ENCODE data around the gene TBC1D4.
"Not testable (repeated sequence)": the region's sequence is repeated elsewhere in the genome, so short reads cannot be mapped to it uniquely, and the experiment has no call there.

The TBC1D4 gene

DNA sequence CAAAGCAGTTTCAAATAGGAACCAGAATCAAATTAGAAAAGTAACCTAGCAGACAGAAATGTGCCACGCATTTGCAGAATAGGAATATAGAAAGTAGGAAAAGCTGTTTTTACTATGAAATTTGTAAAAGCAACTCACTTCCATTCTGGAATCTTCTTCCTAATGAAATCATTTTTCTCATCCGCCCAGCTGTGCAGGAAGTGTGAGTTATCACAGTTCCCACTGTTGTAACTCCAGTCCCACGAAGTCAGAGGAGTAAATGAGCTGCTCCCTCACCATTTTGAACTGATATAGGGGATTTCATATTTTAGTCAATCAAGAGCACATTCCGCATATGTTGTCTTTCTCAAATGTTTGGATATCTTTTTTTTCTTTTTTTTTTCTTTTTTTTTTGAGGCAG lies 230.8 kb downstream of the TBC1D4 start:
- Histone ChIP-seq H3K4me1 (ENCODE audit: control insufficient read depth, insufficient read depth, low read length) (no peaks in the 10 kb centered on the region), H3K27me3 (ENCODE audit: control insufficient read depth, insufficient read depth, low read length) (no peaks in the 10 kb centered on the region), H3K36me3 (ENCODE audit: control insufficient read depth, insufficient read depth, low read length) (no peaks in the 10 kb centered on the region; the same call in 1 of the 2 replicates), H3K9me3 (ENCODE audit: control insufficient read depth, insufficient read depth, low read length) (no peaks in the 10 kb centered on the region; the same call in 1 of the 2 replicates), H3K4me3 (ENCODE audit: low read length) (no peak overlapping the region), H3K27ac (ENCODE audit: low read length) (no peak overlapping the region)
- WGBS (ENCODE audit: insufficient coverage, insufficient read length): no CpG with 5 or more reads among the region's 4 CpGs
- no peak for DNase-seq (ENCODE audit: low read depth, low spot score)

- no CpG with 5 or more reads among the region's 7 CpGs for WGBS (ENCODE audit: insufficient coverage, insufficient read length)
- no peaks in the 10 kb centered on the region; the same call in 1 of the 2 replicates for H3K9me3 ChIP-seq (ENCODE audit: control insufficient read depth, insufficient read depth, low read length)
- no peak for DNase-seq (ENCODE audit: low read depth, low spot score)
These were observed 231.3 kb downstream of the TBC1D4 start for GRCh38 chr13:75250526-75251178.

GRCh38 chr13:75245578-75245977 lies 236.4 kb downstream of the TBC1D4 start:
- not testable (repeated sequence) for H3K4me1 ChIP-seq (ENCODE audit: control insufficient read depth, insufficient read depth, low read length); DNase-seq (ENCODE audit: low read depth, low spot score); H3K27me3 ChIP-seq (ENCODE audit: control insufficient read depth, insufficient read depth, low read length); H3K36me3 ChIP-seq (ENCODE audit: control insufficient read depth, insufficient read depth, low read length); H3K27ac ChIP-seq (ENCODE audit: low read length); H3K9me3 ChIP-seq (ENCODE audit: control insufficient read depth, insufficient read depth, low read length); H3K4me3 ChIP-seq (ENCODE audit: low read length)
- WGBS (ENCODE audit: insufficient coverage, insufficient read length): 100% methylated on average over 3 of the region's 5 CpGs

More at GRCh38 chr13:75250526-75251178, 231.3 kb downstream of the TBC1D4 start:
- no peaks in the 10 kb centered on the region; the same call in 1 of the 2 replicates for H3K36me3 ChIP-seq (ENCODE audit: control insufficient read depth, insufficient read depth, low read length)
- H3K27me3 ChIP-seq (ENCODE audit: control insufficient read depth, insufficient read depth, low read length): no peaks in the 10 kb centered on the region
- no peak overlapping the region for H3K4me3 ChIP-seq (ENCODE audit: low read length)
- H3K27ac ChIP-seq (ENCODE audit: low read length): no peak overlapping the region
- H3K4me1 ChIP-seq (ENCODE audit: control insufficient read depth, insufficient read depth, low read length): no peaks in the 10 kb centered on the region

DNA sequence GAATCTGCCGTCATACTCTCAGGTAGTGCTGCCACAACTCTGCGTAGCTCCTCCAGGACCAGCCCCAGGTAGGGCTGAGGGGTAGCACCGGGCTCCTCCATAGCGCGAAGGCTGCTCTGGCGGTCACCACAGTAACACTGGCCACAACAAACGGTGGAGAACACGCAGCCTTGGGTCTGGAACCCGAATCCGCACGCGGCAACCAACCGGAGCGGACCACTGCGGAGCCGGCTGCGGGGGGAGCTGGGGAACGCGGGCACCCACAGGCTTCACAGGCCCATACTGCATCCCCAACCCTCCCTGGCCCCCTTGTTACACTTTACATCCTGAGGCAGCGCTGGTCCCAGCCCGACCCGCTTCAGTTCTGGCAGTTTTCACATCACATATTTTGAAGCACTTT lies 241.7 kb downstream of the TBC1D4 start:
- H3K4me3 ChIP-seq (ENCODE audit: low read length); H3K4me1 ChIP-seq (ENCODE audit: control insufficient read depth, insufficient read depth, low read length); DNase-seq (ENCODE audit: low read depth, low spot score); H3K36me3 ChIP-seq (ENCODE audit: control insufficient read depth, insufficient read depth, low read length); H3K9me3 ChIP-seq (ENCODE audit: control insufficient read depth, insufficient read depth, low read length); H3K27ac ChIP-seq (ENCODE audit: low read length); H3K27me3 ChIP-seq (ENCODE audit: control insufficient read depth, insufficient read depth, low read length): not testable (repeated sequence)
- no CpG with 5 or more reads among the region's 22 CpGs for WGBS (ENCODE audit: insufficient coverage, insufficient read length)

DNA sequence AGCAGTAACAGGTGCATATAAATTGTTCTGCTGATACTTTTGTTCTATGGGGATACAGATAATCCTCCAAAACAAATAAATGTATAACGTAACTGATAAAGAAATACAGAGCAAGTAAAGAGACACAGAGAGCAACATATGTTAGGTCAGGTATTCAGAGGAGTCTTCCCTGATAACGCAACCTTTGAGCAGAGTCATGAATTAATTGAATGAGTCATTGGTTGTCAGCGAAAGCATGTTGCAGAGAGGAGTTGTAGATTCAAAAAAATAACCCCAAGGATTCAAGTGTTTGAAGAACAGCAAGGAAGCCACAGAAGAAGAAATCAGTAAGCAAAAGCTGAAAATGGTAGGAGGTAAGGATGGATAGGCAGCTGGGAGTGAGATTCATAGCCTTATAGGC lies 245.2 kb downstream of the TBC1D4 start:
- H3K36me3 ChIP-seq (ENCODE audit: control insufficient read depth, insufficient read depth, low read length): no peaks in the 10 kb centered on the region
- no peak overlapping the region for H3K4me3 ChIP-seq (ENCODE audit: low read length)
- no peaks in the 10 kb centered on the region for H3K27me3 ChIP-seq (ENCODE audit: control insufficient read depth, insufficient read depth, low read length)
- no peak overlapping the region for H3K27ac ChIP-seq (ENCODE audit: low read length)
- DNase-seq (ENCODE audit: low read depth, low spot score): no peak
- no peaks in the 10 kb centered on the region; the same call in 1 of the 2 replicates for H3K4me1 ChIP-seq (ENCODE audit: control insufficient read depth, insufficient read depth, low read length)
- no peaks in the 10 kb centered on the region for H3K9me3 ChIP-seq (ENCODE audit: control insufficient read depth, insufficient read depth, low read length)
- whole genome bisulfite sequencing (ENCODE audit: insufficient coverage, insufficient read length): no CpG with 5 or more reads among the region's 3 CpGs

Measured in iPS DF 6.9 (cell line).